Stomach (tissue), 9 donors: Measurements from ENCODE around the gene XXYLT1. TPM values are rescaled to one million over a fixed set of nuclear protein-coding genes. Genes with fewer than 3 reads are reported as not detected.
A peak's percentile ranks its signal among the peaks of the same experiment; 100 is the strongest.

Source experiments
- DNase-seq, 2 donors: peaks; one replicate each; pipeline versions ENCODE4 v3.0.0 to v3.0.0-alpha.2; 2013 to 2019
- H3K27ac ChIP-seq, 5 donors: fragments of 200-600 bp in 4 of 5; sonication (generic) in 4 of 5; one replicate each; pipeline ENCODE4 v1.5.1; 2013 to 2019; ENCODE audit warnings: mild to moderate bottlenecking in 1 of 5, moderate library complexity in 1 of 5
- H3K27me3 ChIP-seq, 3 donors: fragments of 200-600 bp; sonication (generic); one replicate each; pipeline ENCODE4 v1.5.1; 2017 to 2019; ENCODE audit warnings: mixed run types in 1 of 3
- H3K36me3 ChIP-seq, 4 donors: fragments of 200-600 bp; sonication (generic); 1 replicate in 3 of 4; 2 replicates in 1 of 4; pipeline ENCODE4 v1.5.1; 2016 to 2019
- H3K4me1 ChIP-seq, 4 donors: fragments of 200-600 bp; sonication (generic); one replicate each; pipeline ENCODE4 v1.5.1; 2016 to 2019
- H3K4me3 ChIP-seq, 4 donors: fragments of 200-600 bp; sonication (generic) in 3 of 4; one replicate each; pipeline ENCODE4 v1.5.1; 2016 to 2019; ENCODE audit warnings: mild to moderate bottlenecking in 1 of 4
- H3K9me3 ChIP-seq, 4 donors: fragments of 200-600 bp; sonication (generic); one replicate each; pipeline ENCODE4 v1.5.1; 2016 to 2019
- CTCF ChIP-seq, 7 experiments: fragments of 450-650 bp in 4 of 7; fragments of 200-600 bp in 3 of 7; sonication (generic) in 3 of 7; IDR thresholded peaks; one replicate each; pipeline ENCODE4 v1.5.1; 2016 to 2019; ENCODE audit warnings: antibody characterized with exemption in 7 of 7, control low read depth in 2 of 7, mild to moderate bottlenecking in 1 of 7
- EP300 ChIP-seq: sonication (generic); formaldehyde crosslinking; IDR thresholded peaks from one replicate; pipeline ENCODE4 v1.6.1; 2017; ENCODE audit warnings: antibody characterized with exemption
- POLR2A ChIP-seq, 4 donors: fragments of 450-650 bp; IDR thresholded peaks; one replicate each; pipeline ENCODE4 v1.6.1; 2016; ENCODE audit warnings: antibody characterized with exemption in 4 of 4, control low read depth in 2 of 4, mild to moderate bottlenecking in 1 of 4, moderate library complexity in 1 of 4
- POLR2AphosphoS5 ChIP-seq, 3 donors: sonication (generic); formaldehyde crosslinking; IDR thresholded peaks; one replicate each; pipeline ENCODE4 v1.6.1; 2016; ENCODE audit warnings: antibody characterized with exemption in 3 of 3
- WGBS, 5 donors: extraction: QIAGEN DNeasy Blood & Tissue Kit in 3 of 5; methylation state at CpG; one replicate each; pipeline versions ENCODE4 v1.1.5 to v1.1.7; 2013 to 2018; 5-methylcytosine and 5-hydroxymethylcytosine counted together
- intact Hi-C: fragments of 100-400 bp; cut with DNase I; formaldehyde crosslinking; loops from one replicate; pipeline ENCODE4 v1.15.1; 2023; ENCODE audit warnings: low total_unique reads
- polyA plus RNA-seq, 3 donors: library from polyadenylated mRNA; stranded (reverse); fragments of 200-250 nt; gene quantifications; one replicate each; pipeline ENCODE4 v1.2.3, GENCODE V29; 2013
- total RNA-seq, 5 donors: library from RNA; depleted of rRNA; stranded (reverse); fragments of >200 nt; gene quantifications; one replicate each; pipeline versions ENCODE4 v1.1.0 to v1.2.3, GENCODE V29; 2014 to 2016
- donor health status: healthy with polysubstance abuse.
- donor health status: Bipolar disorder and iron deficiency.
- donor health status: healthy.

Gene XXYLT1
- total and polyA plus RNA-seq, 8 donors, result 2.1 to 41.5 (median 11.4) TPM; not detected in 1

- 83 to 88% (median 86%) methylated on average over 12 of the region's 12 CpGs for WGBS, 5 donors
- peak overlapping the region in 1 of 5 donors; percentile 10 for H3K27ac ChIP-seq
- no peak for TF ChIP-seq POLR2A (IDR thresholded peaks at IDR 0.05)
- peaks cover 17 to 37% (median 29%) of the 10 kb centered on the region in 4 donors for H3K4me1 ChIP-seq
- intact Hi-C loops, result no loop called here
- H3K36me3 ChIP-seq, result no peaks in the 10 kb centered on the region
- no peaks in the 10 kb centered on the region for H3K27me3 ChIP-seq
- no peak for DNase-seq
- no peak overlapping the region for H3K4me3 ChIP-seq
- no peaks in the 10 kb centered on the region for H3K9me3 ChIP-seq
These were observed 192.0 kb downstream of the XXYLT1 start for GRCh38 chr3:195078891-195079440.

- Histone ChIP-seq H3K4me3 (no peak overlapping the region), H3K4me1 (peaks cover 17 to 35% (median 28%) of the 10 kb centered on the region in 4 donors), H3K9me3 (no peaks in the 10 kb centered on the region), H3K36me3 (no peaks in the 10 kb centered on the region), H3K27me3 (no peaks in the 10 kb centered on the region), H3K27ac (no peak overlapping the region)
- TF ChIP-seq CTCF (IDR thresholded peaks at IDR 0.05), result no peak
- no peak for TF ChIP-seq POLR2AphosphoS5 (IDR thresholded peaks at IDR 0.05)
- no peak for TF ChIP-seq EP300
- TF ChIP-seq POLR2A (IDR thresholded peaks at IDR 0.05), result no peak
- no peak for DNase-seq
- intact Hi-C loops, result no loop called here
- 88 to 94% (median 92%) methylated on average over 25 to 29 of the region's 29 CpGs for WGBS, 5 donors
These were observed 193.1 kb downstream of the XXYLT1 start for GRCh38 chr3:195077611-195078540.

DNA sequence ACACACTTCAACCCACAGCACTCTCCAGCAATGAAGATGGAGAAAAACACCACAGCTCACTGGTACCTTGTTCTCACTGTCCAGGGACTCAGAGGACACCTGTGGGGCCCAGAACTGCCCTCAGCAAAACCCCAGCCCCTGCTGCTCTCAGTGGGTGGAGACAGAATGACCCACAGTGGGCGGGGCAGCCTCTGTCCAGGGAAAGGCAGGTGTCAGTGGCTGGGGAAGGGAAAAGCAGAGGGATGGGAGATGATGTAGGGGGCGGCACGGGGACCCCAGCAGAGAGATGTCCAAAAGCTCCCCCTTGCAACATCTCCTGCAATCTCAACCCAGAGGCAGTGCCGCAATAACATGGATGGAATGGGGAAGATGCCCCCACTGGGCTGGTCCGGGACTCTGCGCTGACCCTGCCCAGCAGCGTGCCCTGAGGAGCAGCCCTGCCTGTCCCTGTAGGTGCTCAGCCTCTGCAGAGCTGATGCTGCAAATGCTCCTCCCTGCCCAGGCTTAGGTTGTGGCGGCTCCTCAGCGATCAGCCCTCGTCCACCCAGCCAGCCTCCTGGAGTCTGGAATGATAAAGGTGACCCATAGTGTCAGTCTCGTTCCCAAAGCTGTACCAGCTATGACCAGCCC is 193.9 kb downstream of the XXYLT1 start:
- no peak for DNase-seq
- WGBS, 5 donors, result 92 to 95% (median 93%) methylated on average over 9 to 11 of the region's 11 CpGs
- Histone ChIP-seq H3K27ac (no peak overlapping the region), H3K9me3 (no peaks in the 10 kb centered on the region), H3K27me3 (no peaks in the 10 kb centered on the region), H3K4me3 (no peak overlapping the region), H3K4me1 (peaks cover 15 to 27% (median 21%) of the 10 kb centered on the region in 4 donors), H3K36me3 (peaks cover 0 to 3% (median 0%) of the 10 kb centered on the region in 4 donors)
- TF ChIP-seq EP300 (no peak), CTCF (IDR thresholded peaks at IDR 0.05) (no peak), POLR2AphosphoS5 (IDR thresholded peaks at IDR 0.05) (no peak), POLR2A (IDR thresholded peaks at IDR 0.05) (no peak)
- intact Hi-C loops, result no loop called here

DNA sequence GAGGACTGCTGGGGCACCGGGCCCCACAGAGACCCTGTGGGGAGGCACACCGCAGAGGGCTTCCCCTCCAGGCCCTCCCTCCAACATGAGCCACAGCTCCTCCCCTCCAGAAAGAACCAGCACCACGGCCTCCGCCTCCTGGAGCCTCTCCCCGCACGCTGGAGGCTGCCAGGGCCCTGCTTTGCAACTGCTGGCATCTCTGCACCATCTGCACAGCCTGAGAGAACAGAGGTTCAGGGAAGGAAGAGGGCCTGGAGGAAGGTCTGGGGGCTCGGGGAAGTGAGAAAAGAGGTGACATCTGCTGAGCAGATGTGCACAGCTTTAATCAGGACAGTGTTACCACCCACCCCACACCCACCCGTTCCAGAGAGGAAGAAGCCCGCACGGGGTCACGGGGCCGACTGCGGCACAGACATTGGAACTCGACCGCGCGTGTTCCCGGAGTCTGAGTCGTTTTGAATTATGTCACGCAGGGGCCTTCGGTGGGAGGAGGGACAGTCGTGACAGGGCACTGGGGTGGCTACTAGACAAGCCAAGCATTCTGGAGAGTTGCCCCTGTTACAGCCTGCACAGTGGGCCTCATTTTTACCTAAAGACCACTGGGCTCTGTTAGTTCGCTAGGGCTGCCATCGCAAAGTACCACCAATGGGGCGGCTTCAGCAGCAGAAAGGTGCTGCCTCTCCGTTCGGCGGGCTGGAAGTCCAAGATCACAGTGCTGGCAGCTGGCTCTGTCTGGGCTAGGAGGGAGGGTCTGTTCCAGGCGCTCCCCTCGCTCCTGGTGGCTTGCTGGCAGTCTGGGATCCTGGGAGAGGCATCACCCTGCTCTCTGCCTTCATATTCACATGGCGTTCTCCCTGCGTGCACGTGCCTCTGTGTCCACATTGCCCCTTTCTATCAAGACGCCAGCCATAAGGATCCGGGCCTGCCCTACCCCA is 194.8 kb downstream of the XXYLT1 start:
- WGBS, 5 donors, result 84 to 86% (median 85%) methylated on average over 18 to 35 of the region's 35 CpGs
- Histone ChIP-seq H3K36me3 (peaks cover 0 to 5% (median 0%) of the 10 kb centered on the region in 4 donors), H3K27ac (no peak overlapping the region), H3K4me3 (no peak overlapping the region), H3K4me1 (peaks cover 6 to 18% (median 13%) of the 10 kb centered on the region in 4 donors), H3K9me3 (no peaks in the 10 kb centered on the region), H3K27me3 (no peaks in the 10 kb centered on the region)
- no peak for DNase-seq
- no peak for TF ChIP-seq POLR2AphosphoS5 (IDR thresholded peaks at IDR 0.05)
- intact Hi-C loops, result no loop called here
